Measurements from ENCODE around the gene S100A1. TPM values are rescaled to one million over a fixed set of nuclear protein-coding genes. Genes with fewer than 3 reads are reported as not detected.

The S100A1 gene
- total RNA-seq, 1 experiment from 2014 or later: 0.46 TPM

- Histone ChIP-seq H2AFZ (no peak overlapping the region), H3K9me2 (ENCODE audit: insufficient read depth) (no peaks in the 10 kb centered on the region), H3K79me2 (ENCODE audit: low read depth) (peaks cover 48% of the 10 kb centered on the region), H3K27me3 (ENCODE audit: insufficient read depth, low read depth) (no peaks in the 10 kb centered on the region), H4K20me1 (ENCODE audit: insufficient read depth) (no peaks in the 10 kb centered on the region), H3K4me3 (peak overlapping the region; percentile 56), H3K27ac (peak overlapping the region; percentile 96), H3K9me3 (ENCODE audit: insufficient read depth, low read depth) (no peaks in the 10 kb centered on the region), H3F3A (ENCODE audit: insufficient read depth, low read depth) (peaks cover 68% of the 10 kb centered on the region), H3K36me3 (ENCODE audit: low read depth) (peaks cover 23% of the 10 kb centered on the region), H3K4me2 (peak overlapping the region; percentile 84), H3K4me1 (replicated peaks; ENCODE audit: insufficient read depth) (peaks cover 44% of the 10 kb centered on the region)
- no peak for TF ChIP-seq EZH2 (IDR thresholded peaks at IDR 0.05; ENCODE audit: low read depth)
- peak; percentile 22; the same call in 1 of the 2 replicates for TF ChIP-seq CTCF (conservative IDR thresholded peaks at IDR 0.05)
- BruUV-seq (replicated peaks): TSS peak; percentile 11
- ChIA-PET CTCF (interaction anchor here (1.0 to 1.3 kb wide), 2 partner anchors 26 to 35 kb away, joined by 3 to 4 read pairs; partner anchors contain the start of gene CHTOP), POLR2A (ENCODE audit: unreplicated experiment) (interaction anchor here (0.6 to 1.1 kb wide), 4 partner anchors 26 to 1818 kb away, joined by 6 to 12 read pairs (median 7); partner anchors contain the start of genes CHTOP and TDRKH)
- DNase-seq: peak; percentile 94 to 96
- intact Hi-C loops (cut with micrococcal nuclease; ENCODE audit: unreplicated experiment): loop anchor here (1.0 kb wide), 6 partner anchors 19 to 75 kb away; partner anchors contain the start of genes CHTOP and S100A13
Observed at GRCh38 chr1:153608089-153608682, 20.0 kb upstream of the S100A1 start.

GRCh38 chr1:153608742-153609584, 19.3 kb upstream of the S100A1 start:
- ChIA-PET POLR2A (ENCODE audit: unreplicated experiment) (interaction anchor here (0.6 to 1.6 kb wide), 4 partner anchors 19 to 1818 kb away, joined by 3 to 12 read pairs (median 6); partner anchors contain the start of genes CHTOP, S100A13 and TDRKH), CTCF (no interaction called here)
- intact Hi-C loops (cut with micrococcal nuclease; ENCODE audit: unreplicated experiment): loop anchor here (1.0 kb wide), 7 partner anchors 18 to 93 kb away; partner anchors contain the start of genes CHTOP and S100A13
- Histone ChIP-seq H3K79me2 (ENCODE audit: low read depth) (peaks cover 50% of the 10 kb centered on the region), H3K27ac (peak overlapping the region; percentile 96), H4K20me1 (ENCODE audit: insufficient read depth) (no peaks in the 10 kb centered on the region), H3K9me2 (ENCODE audit: insufficient read depth) (no peaks in the 10 kb centered on the region), H3K4me1 (replicated peaks; ENCODE audit: insufficient read depth) (peaks cover 52% of the 10 kb centered on the region), H3K4me2 (peak overlapping the region; percentile 84), H3K4me3 (peak overlapping the region; percentile 56), H3F3A (ENCODE audit: insufficient read depth, low read depth) (peaks cover 72% of the 10 kb centered on the region), H3K27me3 (ENCODE audit: insufficient read depth, low read depth) (no peaks in the 10 kb centered on the region), H2AFZ (peak overlapping the region; percentile 25; the same call in 1 of the 2 replicates), H3K9me3 (ENCODE audit: insufficient read depth, low read depth) (no peaks in the 10 kb centered on the region), H3K36me3 (ENCODE audit: low read depth) (peaks cover 23% of the 10 kb centered on the region)
- TF ChIP-seq CTCF (conservative IDR thresholded peaks at IDR 0.05): no peak; the same call in 1 of the 2 replicates
- no peak for TF ChIP-seq EZH2 (IDR thresholded peaks at IDR 0.05; ENCODE audit: low read depth)
- peak; percentile 94 to 98 for DNase-seq
- BruUV-seq (replicated peaks): no TSS peak

GRCh38 chr1:153609585-153609907, 18.7 kb upstream of the S100A1 start:
- POLR2A ChIA-PET (ENCODE audit: unreplicated experiment): interaction anchor here (1.6 kb wide), 1 partner anchor 43 kb away, joined by 6 read pairs; no protein-coding TSS in a partner anchor

More at GRCh38 chr1:153609585-153609907, 18.7 kb upstream of the S100A1 start:
- TSS peak; percentile 81 for BruUV-seq (replicated peaks)
- no peak for TF ChIP-seq CTCF (conservative IDR thresholded peaks at IDR 0.05)
- TF ChIP-seq EZH2 (IDR thresholded peaks at IDR 0.05; ENCODE audit: low read depth): no peak
- Histone ChIP-seq H3K4me3 (peak overlapping the region; percentile 56), H2AFZ (0 out of 2 replicates have a peak overlapping the region, but pooled peaks have one; percentile 25), H4K20me1 (ENCODE audit: insufficient read depth) (no peaks in the 10 kb centered on the region), H3K9me2 (ENCODE audit: insufficient read depth) (no peaks in the 10 kb centered on the region), H3K79me2 (ENCODE audit: low read depth) (peaks cover 56% of the 10 kb centered on the region), H3K4me2 (peak overlapping the region; percentile 84), H3K4me1 (replicated peaks; ENCODE audit: insufficient read depth) (peaks cover 58% of the 10 kb centered on the region), H3K36me3 (ENCODE audit: low read depth) (peaks cover 23% of the 10 kb centered on the region), H3K27me3 (ENCODE audit: insufficient read depth, low read depth) (no peaks in the 10 kb centered on the region), H3K9me3 (ENCODE audit: insufficient read depth, low read depth) (no peaks in the 10 kb centered on the region), H3K27ac (peak overlapping the region; percentile 96), H3F3A (ENCODE audit: insufficient read depth, low read depth) (peaks cover 68% of the 10 kb centered on the region)
- CTCF ChIA-PET: no interaction called here
- intact Hi-C loops (cut with micrococcal nuclease; ENCODE audit: unreplicated experiment): loop anchor here (1.0 kb wide), 1 partner anchor 93 kb away; no protein-coding TSS in a partner anchor
- no peak for DNase-seq

Measured in PC-9 (cell line).